Inferior parietal cortex (tissue), 1 donor: Measurements from ENCODE around the gene TMEM158.

Experiments
- DNase-seq: peaks from one replicate; pipeline ENCODE4 v3.0.0-alpha.2; 2016; ENCODE audit errors: extremely low spot score

TMEM158 gene

GRCh38 chr3:45204136-45204535, 22.0 kb downstream of the TMEM158 start:
- no peak for DNase-seq

DNA sequence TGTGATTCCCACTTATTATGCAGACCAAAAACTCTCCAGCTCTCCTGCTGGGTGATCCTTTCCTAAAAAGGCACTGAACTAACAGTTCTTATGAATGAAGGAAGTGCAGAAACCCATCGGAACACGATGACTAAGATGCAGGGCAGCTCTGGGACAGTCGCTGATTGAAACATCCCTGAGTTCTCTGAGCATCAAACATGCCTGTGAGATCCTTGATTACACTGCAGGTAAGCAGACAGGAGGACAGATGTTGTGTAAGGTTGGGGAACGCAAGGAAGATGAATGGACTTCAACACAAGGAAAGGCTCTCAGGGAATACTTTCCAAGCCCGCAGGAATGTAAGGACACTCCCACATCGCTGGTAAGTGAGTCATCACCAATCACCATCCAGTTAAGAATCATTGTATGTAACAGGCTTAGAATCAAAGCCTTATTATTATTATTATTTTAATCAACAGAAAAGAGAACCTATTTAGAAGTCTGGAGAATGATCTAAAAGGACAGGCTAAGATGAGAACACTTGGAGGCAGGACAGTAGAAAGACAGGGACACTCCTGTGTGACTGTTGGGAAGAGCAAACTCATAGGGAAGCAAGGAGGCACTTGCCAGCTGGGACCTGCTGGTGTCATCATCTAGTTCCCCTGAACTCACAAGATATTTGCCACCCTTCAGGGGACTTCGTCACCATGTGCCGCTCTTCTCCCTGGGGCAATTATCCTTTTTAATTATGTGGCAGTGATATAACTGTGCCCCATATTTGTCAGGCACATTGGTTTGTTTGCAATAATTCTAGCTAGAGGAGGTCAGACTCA, 26.0 kb downstream of the TMEM158 start:
- no peak for DNase-seq

DNA sequence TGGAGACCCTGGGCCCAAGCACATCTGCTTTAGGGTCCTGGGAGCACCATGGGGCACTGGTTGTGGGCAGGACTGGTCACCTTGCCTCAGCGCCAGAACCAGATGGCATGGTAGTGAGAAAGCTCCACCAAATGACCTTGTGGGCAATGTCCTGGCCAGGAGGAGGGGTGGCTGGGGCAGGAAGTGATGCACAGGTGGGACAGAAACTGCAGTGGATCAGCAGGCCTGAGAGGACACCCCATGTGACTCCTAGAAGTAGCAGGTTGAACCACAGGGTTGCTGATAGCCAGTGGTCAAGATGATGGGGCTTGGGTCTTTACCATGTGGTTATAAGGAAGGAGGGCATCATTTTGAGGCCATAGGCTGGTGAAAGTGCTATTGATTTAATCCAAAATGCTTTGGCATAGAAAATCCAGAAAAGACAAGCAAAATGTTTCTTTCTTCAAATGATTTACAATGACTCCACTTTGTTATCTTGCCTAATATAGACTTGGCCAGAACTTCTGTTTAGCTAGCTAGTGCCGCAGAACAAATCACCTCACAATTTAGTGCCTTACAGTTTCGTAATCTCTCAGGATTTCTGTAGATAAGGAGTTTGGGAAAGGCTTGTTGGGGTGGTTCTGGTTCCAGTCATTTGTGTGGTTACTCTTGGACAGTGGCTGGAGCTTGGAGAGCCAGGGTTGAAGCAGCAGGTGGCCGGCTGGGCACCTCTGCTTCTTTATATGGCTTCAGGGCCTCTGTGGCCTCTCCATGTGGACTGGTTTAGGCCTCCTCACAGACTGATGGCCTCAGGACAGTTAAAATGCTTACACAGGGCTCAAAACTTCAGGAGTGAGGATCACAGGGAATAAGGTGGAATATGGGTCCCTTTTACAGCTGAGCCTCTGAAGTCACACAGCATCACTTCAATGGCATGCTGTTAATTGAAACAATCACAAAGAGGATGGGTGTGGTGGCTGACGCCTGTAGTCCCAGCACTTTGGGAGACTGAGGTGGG, 27.5 kb downstream of the TMEM158 start:
- no peak for DNase-seq

DNA sequence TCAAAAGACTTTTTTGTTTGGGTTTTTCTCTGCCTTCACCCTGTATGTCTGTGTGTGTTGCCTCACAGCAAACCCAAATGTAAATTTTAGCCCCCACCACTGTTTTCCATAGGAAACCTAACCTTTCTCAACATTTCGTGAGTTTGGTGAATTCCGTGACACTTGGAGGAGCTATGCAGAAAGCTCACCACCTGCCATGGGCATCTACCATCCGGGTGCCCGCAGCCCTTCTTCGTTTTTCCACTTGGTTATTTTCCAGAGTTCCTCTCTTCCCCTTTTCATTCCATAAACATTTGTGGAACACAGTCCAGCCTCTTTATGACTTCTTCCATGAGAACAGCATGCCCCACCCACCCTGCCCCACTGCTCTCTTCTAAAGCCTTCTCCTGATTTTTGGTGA, 31.3 kb downstream of the TMEM158 start:
- DNase-seq = no peak

DNA sequence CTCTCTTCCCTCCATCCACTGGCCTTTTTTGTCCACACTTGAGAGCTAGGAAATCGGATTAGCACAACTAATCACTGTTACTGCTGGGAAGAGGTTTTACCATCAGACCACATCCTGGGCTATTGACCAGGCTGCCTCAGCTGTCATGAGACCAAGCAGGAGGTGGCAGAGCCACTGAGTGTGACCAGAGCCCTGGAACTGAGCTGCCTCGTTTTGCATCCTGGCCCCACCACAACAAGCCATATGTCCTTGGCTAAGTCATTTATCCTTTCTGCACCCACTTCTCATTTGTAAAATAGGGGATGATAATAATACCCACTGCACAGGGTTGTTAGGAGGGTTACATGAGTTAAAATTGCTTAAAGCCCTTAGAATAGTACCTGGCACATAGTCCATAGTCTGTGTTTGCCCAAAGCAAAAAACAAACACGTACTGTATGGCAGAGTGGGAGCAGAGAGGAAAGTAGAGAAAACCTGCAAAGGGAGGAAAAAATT, 34.1 kb downstream of the TMEM158 start:
- no peak for DNase-seq

DNA sequence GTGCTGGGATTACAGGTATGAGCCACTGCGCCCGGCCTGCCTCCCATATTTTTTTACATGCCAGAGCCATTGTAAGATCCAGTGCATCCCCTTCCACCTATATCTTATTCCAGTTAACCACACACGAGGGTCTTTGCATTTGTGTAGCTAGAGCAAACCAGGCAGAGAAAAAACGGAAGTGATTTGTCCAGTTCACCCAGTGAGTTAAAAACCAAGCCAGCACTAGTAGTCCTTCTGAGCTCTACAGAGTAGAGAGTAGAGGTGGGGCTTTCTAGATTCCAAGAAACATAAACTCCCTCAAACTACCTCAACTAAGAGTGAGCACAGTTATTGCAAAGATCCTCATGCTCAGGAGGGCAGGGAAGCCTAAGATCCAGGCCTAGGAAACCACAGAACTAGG, 34.7 kb downstream of the TMEM158 start:
- no peak for DNase-seq

DNA sequence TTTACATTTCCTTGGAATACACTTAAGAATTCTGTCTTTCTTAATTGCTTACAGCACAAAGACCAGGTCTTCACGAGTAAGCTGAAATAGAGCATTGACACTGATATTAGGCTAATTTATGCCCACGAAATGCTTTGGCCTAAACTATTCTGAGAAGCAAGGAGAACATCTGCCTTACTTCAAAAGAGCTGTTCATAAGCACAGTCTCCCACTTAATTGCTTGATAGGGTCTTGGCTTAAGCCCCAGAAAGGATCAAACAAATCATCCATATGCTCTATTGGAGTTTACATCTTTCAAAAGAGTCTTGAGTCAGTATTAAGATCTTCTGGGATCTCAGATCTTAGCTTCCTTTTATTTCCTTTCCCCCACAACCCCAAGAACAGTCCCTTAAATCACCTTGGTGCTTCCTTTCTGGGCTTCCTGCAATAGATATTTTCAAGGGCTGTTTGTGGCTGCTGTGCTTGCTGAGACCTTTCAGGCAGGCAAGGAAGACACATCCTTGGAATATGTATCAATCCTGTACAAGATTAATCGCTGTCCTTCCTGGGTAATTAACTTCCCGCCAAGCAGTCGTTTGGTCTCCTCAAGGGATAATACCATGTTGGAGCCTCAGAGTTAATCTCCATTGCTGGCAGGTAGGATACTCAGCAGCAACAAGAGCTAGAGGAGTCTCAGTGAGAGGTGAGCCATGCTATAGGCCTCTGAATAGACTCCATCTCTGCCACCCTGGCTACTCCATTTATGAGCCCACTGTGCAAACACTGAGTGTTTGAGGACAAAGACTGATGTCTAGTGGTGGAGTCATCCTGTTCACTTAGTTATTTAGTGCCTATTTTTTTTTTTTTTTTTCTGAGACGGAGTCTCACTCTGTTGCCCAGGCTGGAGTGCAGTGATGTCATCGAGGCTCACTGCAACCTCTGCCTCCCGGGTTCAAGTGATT, 37.1 kb downstream of the TMEM158 start:
- no peak for DNase-seq

DNA sequence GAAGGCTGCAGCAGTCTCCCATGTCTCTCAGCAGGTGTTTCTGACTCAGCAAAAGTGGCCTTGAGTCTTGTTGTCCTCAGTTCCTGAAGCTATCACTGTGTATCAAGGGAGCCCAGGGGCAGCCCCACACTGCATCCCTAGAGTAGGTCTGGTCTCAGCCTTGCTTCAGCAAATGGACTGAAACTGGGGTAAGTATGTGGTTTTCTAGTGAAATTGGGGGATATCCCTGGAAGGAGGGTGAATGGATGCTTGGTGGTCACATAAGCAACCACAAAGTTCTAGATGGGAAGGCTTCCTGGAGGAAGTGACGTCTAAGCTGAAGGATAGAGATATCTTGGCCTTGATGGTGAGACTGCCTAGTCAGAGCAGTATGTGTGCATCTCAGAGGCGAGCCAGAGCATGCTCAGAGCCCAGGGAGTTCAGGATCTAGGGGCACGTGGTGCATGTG, 38.4 kb downstream of the TMEM158 start:
- no peak for DNase-seq

- DNase-seq = no peak
These were observed 39.2 kb downstream of the TMEM158 start for GRCh38 chr3:45186871-45187270.

DNA sequence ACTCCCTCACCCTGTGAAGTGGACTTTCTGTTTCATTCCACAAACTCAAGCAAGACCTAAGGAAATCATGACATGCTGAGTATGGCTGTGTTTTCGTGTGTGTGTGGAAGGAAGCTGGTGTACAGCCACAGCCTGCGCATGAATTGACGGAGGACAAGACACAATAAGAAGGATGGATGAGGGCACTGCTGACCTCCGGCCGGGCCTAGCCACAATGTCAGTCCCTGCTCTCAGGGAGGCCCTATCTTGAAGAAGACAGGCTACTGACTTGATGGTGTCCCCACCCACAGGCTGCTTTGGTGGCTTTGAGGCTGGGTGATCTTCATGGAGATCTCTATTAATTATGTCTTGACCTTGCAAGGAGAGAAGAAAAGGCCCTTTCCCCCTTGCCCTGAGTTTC, 40.6 kb downstream of the TMEM158 start:
- no peak for DNase-seq

DNA sequence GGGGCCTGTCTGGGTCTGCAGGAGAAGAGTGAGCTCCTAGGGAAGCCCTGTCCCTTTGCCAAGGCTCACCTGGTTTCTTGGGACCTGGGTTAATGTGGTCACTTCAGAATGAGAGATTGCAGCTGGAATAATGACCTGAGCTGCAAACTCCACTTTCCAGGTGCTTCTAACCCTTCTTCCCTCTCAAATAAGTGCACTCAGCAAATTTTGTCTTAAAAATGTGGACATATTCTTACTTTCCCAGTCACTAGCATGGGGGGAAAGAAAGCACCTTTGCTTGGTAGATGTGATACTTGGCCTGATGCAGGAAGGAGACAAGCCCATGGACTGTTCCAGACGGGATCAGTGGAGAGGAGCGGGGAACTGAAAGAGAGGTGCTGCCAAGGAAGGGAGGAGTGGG, 41.0 kb downstream of the TMEM158 start:
- DNase-seq = no peak

GRCh38 chr3:45183872-45184262, 42.2 kb downstream of the TMEM158 start:
- no peak for DNase-seq

DNA sequence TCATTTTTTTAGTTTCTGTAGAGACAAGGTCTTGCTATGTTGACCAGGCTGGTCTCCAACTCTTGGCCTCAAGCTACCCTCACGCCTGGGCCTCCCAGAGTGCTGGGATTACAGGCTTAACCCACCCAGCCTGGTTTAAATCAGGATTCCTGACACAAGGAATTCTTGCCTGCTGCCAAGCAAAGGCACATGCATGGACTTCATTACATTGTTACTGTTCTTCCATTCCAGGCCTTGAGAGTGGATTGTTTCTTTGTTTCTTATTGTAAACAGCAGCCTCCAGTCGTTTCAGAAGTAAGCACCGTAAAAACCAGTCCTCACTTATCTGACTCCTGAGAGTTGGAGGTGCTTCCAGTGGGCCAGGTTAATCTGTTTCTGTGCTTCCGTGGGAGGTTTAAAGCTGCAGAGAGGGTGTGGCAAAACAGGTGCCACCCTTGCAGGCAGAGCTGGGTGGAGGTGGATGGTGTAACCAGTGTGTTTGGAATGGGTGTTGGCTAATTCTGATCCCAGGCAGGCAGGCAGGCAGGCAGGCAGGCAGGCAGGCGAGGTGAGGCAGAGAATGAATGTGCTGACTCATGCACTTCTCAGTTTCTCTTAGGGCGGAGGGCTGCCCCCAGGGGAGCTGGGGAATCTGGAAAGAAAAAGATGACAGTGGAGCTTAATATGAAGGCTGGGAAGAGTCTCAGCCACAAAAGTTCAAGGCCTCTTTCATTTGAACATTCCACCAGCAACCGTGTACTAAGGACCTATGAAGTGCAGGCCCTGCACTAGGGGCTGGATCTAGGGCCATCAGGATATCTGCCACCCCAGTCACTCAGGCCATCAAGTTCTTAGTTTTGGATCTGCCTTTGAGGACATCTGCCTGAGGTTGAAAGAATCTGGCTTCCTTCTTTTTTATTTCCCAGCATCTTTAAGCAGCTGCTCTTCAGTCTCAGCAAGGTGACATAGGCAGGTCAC, 42.9 kb downstream of the TMEM158 start:
- DNase-seq = no peak

- DNase-seq = no peak
These were observed 44.6 kb downstream of the TMEM158 start for GRCh38 chr3:45181496-45181895.

- no peak for DNase-seq
These were observed 45.2 kb downstream of the TMEM158 start for GRCh38 chr3:45180899-45181298.

- DNase-seq = no peak
These were observed 46.0 kb downstream of the TMEM158 start for GRCh38 chr3:45180051-45180450.

DNA sequence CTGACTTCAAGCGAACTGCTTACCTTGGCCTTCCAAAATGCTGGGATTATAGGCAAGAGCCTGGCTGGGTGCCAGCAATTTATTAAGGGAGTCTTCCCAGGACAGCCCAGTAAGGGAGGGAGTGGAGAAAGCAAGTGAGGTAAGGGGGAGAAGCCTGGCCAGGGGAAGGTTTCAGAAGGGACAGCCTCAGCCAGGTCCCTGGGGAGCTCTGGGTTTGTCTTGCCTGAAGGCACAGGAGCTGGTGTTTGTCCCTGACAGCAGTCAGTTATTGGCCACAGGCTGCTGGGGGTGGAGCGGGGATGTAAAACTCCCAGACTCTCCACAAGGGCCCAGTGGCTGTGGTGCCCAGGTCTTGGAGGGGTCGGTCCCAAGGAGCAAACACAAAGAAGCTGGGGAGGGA, 46.9 kb downstream of the TMEM158 start:
- DNase-seq = no peak

DNA sequence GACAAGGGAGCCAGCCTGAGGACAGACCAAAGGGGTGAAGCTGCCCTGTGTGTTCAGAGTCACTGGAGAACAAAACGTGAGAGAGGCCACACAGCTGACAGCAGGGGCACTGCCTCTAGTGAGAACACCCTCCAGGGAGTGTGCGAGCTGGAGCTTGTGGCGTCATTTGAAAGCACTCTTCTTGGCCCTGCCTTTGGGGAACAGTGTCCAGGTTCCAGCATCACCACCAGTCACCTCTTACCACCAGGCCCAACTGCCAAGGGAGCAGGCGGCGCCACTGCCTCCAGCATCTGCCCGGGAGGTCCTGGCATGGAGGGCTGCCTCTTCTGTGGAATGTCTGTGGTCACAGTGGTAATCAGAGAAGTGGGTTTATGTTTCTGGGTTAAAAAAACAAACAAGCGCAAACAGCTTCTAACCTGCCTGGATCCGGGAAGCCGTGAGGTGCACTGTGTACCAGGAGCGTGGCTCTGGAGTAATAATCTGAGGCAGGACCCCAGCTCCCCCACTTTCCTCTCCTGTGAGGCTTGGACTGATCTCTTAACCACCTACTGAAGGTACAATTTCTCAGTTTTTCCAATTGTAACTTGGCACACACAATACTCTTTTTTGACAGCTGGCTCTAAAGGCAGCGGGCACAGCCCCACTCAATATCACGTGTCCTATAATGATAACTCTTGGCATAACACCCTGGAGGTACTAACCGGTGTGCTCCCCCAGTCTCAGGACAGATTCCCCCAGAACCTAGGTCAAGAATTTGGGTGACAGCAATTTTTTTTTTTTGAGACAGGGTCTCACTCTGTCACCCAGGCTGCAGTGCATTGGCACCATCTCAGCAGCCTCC, 47.7 kb downstream of the TMEM158 start:
- DNase-seq = no peak

- DNase-seq = no peak
These were observed 49.2 kb downstream of the TMEM158 start for GRCh38 chr3:45176912-45177311.
